Stimulated activated CD4-positive, alpha-beta T cell treated with anti-CD3 and anti-CD28 coated beads, Interleukin-4, amount 100 ng/mL, for 1 hour (primary cell): Measurements from ENCODE around the gene ATL2.
"Not testable (repeated sequence)": the region's sequence is repeated elsewhere in the genome, so short reads cannot be mapped to it uniquely, and the experiment has no call there.

Experiments
- DNase-seq: peaks from one replicate; pipeline ENCODE4 v3.0.0-alpha.2; 2020

Gene ATL2

DNA sequence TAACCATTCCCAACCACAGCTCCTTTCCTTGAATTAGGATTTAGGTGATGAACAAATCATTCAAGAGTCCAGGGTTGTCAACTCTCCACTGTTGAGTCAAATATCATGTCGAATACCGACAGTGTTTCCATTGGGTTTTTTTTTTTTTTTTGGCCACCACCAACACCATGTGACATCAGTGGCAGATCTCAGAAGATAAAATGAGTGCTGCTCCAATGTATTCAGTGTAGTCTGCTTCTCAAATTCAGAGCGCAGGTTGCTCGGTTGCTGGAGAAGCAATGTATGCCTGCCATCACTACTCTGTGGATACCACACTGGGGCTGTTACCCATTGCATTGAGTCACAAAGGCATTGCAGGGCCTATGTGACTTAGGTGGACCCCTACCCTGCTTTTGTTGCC is 10.8 kb upstream of the ATL2 start:
- DNase-seq: no peak

GRCh38 chr2:38386821-38387220 is 9.7 kb upstream of the ATL2 start:
- no peak for DNase-seq

- DNase-seq: no peak
These were observed 9.3 kb upstream of the ATL2 start for GRCh38 chr2:38386377-38386776.

- DNase-seq: no peak
These were observed 7.3 kb upstream of the ATL2 start for GRCh38 chr2:38384338-38384737.

- DNase-seq: not testable (repeated sequence)
These were observed 6.7 kb upstream of the ATL2 start for GRCh38 chr2:38383741-38384140.

DNA sequence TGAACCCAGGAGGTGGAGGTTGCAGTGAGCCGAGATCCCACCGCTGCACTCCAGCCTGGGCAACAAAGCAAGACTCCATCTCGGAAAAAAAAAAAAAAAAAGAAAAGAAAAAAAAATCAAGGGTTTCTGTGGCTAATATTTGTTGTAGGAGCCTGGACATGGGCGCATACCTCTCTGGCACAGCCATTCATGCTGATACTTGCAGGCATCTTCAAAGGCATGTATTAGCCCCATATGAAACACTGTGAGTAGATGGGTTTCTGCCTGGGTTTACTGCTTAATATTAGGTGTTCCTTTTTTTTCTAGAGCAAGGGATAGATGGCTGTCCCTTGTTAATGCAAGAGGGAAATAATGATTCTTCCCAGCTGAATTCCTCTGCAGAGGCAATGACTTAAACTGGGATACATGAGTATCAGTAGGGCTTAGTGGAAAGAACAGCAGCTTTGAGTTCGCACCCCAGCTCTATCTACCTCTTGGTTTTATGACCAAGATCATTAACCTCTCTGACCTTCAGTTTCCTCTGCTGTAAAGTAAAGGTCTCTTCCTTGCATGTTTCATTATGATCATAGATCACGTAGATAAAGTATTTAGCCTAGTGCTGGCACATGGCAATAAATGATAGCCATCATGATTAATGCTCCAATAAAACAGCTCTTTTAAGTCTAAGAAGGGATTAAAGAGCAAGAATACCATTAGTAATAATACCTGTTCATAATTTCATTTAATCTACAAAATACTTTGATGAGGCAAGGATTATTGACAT is 4.5 kb upstream of the ATL2 start:
- no peak for DNase-seq

- no peak for DNase-seq
These were observed 3.5 kb upstream of the ATL2 start for GRCh38 chr2:38380397-38381130.

DNA sequence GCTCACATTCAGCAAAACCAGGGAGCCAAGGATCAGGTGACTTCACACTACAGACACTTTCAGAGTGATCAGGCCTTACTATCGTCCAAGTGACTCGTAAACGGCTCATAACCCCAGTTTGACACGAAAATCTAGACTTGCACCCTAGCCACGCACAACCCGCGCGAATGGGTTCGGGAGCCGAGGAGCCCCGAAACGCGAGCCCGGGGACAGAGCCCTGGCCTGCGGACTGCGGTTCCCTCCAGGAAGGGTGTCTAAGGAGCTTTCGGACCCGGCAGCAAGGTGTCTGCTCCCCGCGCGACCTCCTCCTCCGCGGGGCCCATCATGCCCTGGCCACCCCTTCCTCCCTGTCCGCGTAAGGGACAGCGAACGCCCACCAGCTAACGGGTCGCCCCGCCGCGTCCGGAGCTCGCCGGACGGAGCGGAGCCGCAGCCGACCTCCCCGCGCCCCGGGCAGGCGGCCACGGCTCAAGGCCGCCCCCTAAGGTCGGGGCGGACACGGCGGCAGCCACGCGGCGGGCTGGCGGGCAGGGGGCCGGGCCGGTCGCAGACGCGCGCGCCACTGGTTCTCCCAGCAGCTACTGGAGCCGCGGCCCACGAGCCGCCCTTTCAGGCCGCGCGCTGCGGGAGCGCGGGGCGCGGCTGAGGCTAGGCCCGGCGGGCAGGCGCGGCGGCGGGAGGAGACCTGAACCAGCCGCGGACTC is 575 bp downstream of the ATL2 start:
- peak; percentile 59 for DNase-seq

DNA sequence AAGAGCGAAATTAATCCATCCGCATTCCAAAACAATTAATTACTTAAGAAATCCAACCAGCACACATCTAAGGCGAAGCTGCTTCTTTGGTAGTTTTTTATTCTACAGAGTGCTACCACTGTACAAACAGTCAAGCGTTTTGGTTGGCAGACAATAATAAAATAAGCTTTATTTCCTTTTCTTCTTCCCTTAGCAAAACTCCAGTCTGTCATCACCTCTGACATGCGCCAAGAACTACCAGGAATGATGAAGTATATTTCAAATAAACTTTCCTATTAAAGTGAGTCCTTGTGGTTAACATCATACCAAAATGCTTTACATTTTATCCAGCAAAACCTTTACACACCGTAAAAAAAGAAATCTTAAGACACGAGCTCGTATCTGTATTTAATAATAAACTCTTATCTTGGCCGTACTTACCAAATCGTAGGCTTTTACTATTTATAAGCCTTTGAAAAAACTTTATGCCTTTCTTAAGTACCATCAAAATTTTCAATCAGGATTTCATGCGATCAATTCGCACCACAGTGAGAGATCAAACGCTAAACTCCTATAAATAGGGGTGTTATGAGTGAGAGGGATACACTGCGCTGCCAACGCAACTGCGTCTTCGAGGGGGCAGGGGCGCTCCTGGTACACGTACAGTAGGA is 1.3 kb downstream of the ATL2 start:
- peak; percentile 46 for DNase-seq

DNA sequence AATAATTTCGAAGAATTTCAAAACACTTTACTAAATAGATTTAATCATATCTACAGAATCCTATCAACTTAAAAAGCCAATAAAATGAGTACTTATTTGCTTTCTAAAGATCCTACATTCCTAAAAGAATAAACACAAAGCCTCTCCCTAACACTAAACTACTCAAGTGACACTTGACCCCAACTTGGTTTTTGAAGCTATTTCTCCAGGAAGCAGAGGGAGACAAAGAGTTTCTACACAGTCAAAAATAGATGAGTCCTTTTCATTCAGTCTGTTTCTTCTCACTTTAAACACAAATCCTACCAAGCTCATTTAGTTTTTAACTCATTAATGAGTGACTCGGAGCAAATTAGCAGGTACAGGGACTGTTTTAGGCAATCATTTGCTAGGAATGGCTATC is 2.1 kb downstream of the ATL2 start:
- no peak for DNase-seq

DNA sequence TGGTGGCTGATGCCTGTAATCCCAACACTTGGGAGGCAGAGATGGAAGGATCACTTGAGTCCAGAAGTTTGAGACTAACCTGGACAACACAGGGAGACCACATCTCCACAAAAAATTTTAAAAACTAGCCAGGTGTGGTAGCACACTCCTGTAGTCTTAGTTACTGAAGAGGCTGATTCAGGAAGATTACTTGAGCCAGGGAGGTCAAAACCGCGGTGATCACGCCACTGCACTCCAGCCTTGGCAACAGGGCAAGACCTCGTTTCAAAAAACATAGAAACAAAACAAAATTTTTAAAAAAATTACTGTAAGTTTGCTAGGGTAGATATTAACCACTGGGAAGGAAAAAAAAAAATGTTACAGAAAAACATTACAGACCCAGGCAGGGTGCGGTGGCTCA is 5.8 kb downstream of the ATL2 start:
- no peak for DNase-seq

GRCh38 chr2:38370664-38371063 is 6.4 kb downstream of the ATL2 start:
- DNase-seq: no peak

- no peak for DNase-seq
These were observed 14.8 kb downstream of the ATL2 start for GRCh38 chr2:38362232-38362631.

DNA sequence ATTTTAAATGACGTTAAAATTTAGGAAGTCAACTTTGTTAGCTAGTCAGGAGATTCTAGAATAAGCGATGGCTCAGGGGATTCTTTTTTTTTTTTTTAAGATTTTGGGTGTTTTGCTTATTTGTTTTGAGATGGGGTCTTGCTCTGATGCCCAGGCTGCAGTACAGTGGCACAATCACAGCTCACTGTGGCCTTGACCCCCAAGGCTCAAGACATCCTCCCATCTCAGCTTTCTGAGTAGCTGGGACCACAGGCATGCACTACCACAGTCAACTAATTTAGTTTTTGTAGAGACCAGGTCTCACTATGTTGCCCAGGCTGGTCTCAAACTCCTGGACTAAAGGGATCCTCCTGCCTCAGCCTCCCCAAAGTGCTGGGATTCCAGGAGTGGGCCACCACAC is 16.9 kb downstream of the ATL2 start:
- no peak for DNase-seq

GRCh38 chr2:38353402-38353801 is 23.7 kb downstream of the ATL2 start:
- no peak for DNase-seq

DNA sequence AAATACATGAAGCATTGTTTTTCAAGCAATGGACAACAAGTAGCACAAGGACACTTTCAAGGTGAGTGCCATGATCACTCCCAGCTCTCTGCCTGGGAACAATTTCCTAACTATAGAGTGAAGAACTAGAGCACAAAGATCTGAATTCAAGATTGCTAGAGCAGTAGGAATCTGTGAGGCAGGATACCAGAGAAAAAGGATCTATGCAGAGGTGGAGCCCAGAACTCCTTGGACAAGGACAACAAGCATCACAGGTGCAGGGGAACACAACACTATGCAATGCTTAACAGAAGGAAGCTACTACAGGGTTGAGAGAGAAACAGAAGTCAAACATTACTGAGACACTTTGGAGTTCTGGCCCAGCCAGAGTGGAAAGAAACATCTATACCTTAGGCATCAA is 24.7 kb downstream of the ATL2 start:
- DNase-seq: no peak

- no peak for DNase-seq
These were observed 31.6 kb downstream of the ATL2 start for GRCh38 chr2:38345323-38346038.

GRCh38 chr2:38344813-38345212 is 32.3 kb downstream of the ATL2 start:
- DNase-seq: no peak

GRCh38 chr2:38343212-38343611 is 33.9 kb downstream of the ATL2 start:
- no peak for DNase-seq

DNA sequence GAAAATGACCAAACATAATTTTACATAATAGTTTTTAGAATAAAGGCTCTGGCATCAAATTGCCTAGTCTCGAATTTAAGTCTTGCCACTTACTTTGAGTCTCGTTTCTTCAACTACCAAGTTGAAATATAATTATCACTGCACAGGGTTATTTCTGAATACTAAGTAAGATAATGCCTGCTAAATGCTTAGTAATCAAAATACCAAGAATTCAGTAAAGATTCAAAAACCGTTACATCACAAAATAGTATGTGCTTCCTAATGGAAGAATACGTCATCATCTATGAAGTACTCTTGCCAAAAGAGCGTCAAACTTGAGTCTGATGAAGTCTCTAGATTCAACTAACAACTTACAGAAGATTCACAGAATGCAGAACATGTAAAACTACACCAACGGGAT is 40.5 kb downstream of the ATL2 start:
- no peak for DNase-seq

DNA sequence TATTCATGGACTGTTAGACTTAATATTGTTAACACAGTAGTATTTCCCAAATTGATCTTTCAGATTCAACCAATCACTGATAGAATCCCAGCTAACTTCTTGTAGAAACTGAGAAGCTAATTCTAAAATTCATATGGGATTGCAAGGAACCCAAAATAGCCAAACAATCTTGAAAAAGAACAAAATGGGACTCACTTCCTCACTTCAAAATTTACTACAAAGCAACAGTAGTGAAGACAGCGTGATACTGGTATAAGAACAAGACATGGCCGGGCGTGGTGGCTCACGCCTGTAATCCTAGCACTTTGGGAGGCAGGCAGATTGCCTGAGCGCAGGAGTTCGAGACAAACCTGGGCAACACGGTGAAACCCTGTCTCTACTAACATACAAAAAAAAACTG is 46.3 kb downstream of the ATL2 start:
- DNase-seq: no peak

GRCh38 chr2:38327580-38327979 is 49.5 kb downstream of the ATL2 start:
- DNase-seq: no peak

GRCh38 chr2:38323623-38324022 is 53.5 kb downstream of the ATL2 start:
- no peak for DNase-seq
